Measurements from ENCODE around the gene AEN.
A peak's percentile ranks its signal among the peaks of the same experiment; 100 is the strongest.

Gene AEN

DNA sequence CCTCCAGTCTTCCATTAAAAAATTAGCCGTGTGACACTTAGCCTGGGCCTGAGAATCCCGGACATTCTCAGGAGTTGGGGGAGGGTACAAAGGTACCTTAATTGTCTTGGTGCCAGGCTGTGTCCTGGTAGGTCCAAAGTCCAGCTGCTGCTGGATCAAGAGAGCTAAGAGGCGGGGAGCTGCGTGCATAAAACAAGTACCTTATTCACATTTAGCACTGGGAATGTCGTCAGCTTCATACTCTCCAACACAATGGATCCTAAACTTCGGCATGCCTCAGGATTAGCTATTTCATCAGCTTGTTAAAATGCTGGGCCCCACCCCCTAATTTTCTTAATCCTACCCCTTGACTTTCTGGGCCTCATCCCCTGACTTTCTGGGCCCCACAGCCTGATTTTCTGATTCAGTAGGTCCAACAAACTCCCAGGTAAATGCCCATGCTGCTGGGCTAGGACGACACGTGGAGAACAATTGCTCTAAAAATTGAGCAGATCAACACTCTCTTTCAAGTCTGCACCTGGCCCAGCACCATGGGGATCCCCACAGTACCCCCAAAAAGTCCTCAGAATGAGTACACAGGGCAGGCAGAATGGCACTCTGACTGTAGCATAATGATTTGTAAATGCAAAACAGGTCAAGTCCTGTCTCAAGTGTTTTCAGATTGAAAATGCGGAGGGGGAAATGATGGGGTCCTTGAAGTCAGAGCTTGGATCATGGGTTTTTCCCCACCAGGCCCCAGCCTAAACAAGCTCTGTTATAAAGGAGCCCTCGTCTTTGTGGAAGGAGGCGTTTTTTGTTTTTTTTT is 5.6 kb upstream of the AEN start:
- no peaks in the 10 kb centered on the region for H3K36me3 ChIP-seq (ENCODE audit: control insufficient read depth, insufficient read depth, low read length)
- no peak overlapping the region for H3K4me3 ChIP-seq (ENCODE audit: low read depth, low read length)
- H3K9me3 ChIP-seq (ENCODE audit: control insufficient read depth, insufficient read depth, low read length), result no peaks in the 10 kb centered on the region
- peak overlapping the region; percentile 30 for H3K27ac ChIP-seq (ENCODE audit: low read depth, low read length)
- H3K4me1 ChIP-seq (ENCODE audit: control insufficient read depth, insufficient read depth, low read length), result peaks cover 50% of the 10 kb centered on the region
- H3K9ac ChIP-seq (ENCODE audit: low read depth, low read length), result peak overlapping the region; percentile 30; the same call in 1 of the 2 replicates
- H3K27me3 ChIP-seq (ENCODE audit: control insufficient read depth, insufficient read depth, low read length), result peaks cover 10% of the 10 kb centered on the region

GRCh38 chr15:88616240-88616639 is 4.9 kb upstream of the AEN start:
- Histone ChIP-seq H3K27ac (ENCODE audit: low read depth, low read length) (no peak overlapping the region), H3K9me3 (ENCODE audit: control insufficient read depth, insufficient read depth, low read length) (no peaks in the 10 kb centered on the region), H3K4me1 (ENCODE audit: control insufficient read depth, insufficient read depth, low read length) (peaks cover 48% of the 10 kb centered on the region), H3K4me3 (ENCODE audit: low read depth, low read length) (no peak overlapping the region), H3K9ac (ENCODE audit: low read depth, low read length) (no peak overlapping the region), H3K27me3 (ENCODE audit: control insufficient read depth, insufficient read depth, low read length) (peaks cover 10% of the 10 kb centered on the region), H3K36me3 (ENCODE audit: control insufficient read depth, insufficient read depth, low read length) (no peaks in the 10 kb centered on the region)

DNA sequence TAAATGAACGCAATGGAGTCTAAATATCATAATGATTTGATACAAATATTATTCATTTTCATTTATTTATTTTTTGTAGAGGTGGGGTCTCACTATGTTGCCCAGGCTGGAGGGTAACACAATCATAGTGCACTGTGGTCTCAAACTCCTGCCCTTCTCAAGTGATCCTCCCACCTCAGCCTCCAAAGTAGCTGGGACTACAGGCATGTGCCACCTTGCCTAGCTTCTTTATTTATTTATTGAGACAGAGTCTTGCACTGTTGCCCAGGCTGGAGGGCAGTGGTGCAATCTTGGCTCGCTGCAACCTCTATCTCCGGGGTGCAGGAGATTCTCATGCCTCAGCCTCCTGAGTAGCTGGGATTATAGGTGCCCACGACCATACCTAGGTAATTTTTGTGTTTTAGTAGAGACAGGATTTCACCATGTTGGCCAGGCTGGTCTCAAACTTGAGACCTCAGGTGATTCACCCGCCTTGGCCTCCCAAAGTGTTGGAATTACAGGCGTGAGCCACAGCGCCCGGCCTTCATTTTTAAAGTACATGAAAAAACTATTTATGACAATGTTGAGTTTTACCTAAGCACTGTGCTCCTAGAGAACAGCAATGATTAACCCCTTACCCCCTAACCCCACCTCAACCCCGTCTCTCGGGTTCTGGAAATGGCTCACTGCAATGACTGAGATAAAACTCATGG is 4.0 kb upstream of the AEN start:
- Histone ChIP-seq H3K9me3 (ENCODE audit: control insufficient read depth, insufficient read depth, low read length) (no peaks in the 10 kb centered on the region), H3K27me3 (ENCODE audit: control insufficient read depth, insufficient read depth, low read length) (peaks cover 10% of the 10 kb centered on the region), H3K27ac (ENCODE audit: low read depth, low read length) (no peak overlapping the region), H3K36me3 (ENCODE audit: control insufficient read depth, insufficient read depth, low read length) (0 out of 2 replicates have a peak, but pooled peaks cover under 1% of the 10 kb centered on the region), H3K4me3 (ENCODE audit: low read depth, low read length) (no peak overlapping the region), H3K4me1 (ENCODE audit: control insufficient read depth, insufficient read depth, low read length) (peaks cover 39% of the 10 kb centered on the region), H3K9ac (ENCODE audit: low read depth, low read length) (no peak overlapping the region)

GRCh38 chr15:88617790-88618189 is 3.4 kb upstream of the AEN start:
- Histone ChIP-seq H3K27me3 (ENCODE audit: control insufficient read depth, insufficient read depth, low read length) (peaks cover 10% of the 10 kb centered on the region), H3K27ac (ENCODE audit: low read depth, low read length) (no peak overlapping the region), H3K9ac (ENCODE audit: low read depth, low read length) (no peak overlapping the region), H3K9me3 (ENCODE audit: control insufficient read depth, insufficient read depth, low read length) (no peaks in the 10 kb centered on the region), H3K4me3 (ENCODE audit: low read depth, low read length) (no peak overlapping the region), H3K36me3 (ENCODE audit: control insufficient read depth, insufficient read depth, low read length) (0 out of 2 replicates have a peak, but pooled peaks cover 7% of the 10 kb centered on the region), H3K4me1 (ENCODE audit: control insufficient read depth, insufficient read depth, low read length) (peaks cover 36% of the 10 kb centered on the region)

DNA sequence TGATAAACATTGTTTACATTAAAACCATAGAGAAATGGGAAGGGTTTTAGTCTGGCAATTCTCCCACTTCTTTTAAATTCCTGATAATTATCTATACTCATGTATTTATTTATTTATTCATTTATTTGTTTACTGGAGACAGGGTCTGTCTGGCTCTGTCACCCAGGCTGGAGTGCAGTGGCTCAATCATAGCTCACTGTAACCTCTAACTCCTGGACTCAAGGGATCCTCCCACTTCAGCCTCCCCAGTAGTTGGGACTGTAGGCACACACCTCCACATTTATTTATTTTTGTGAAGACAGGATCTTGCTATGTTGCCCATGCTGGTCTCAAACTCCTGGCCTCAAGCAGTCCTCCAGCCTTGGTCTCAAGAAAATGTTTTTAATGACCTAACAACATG is 2.5 kb upstream of the AEN start:
- Histone ChIP-seq H3K36me3 (ENCODE audit: control insufficient read depth, insufficient read depth, low read length) (peaks cover 15% of the 10 kb centered on the region), H3K27ac (ENCODE audit: low read depth, low read length) (no peak overlapping the region), H3K9me3 (ENCODE audit: control insufficient read depth, insufficient read depth, low read length) (no peaks in the 10 kb centered on the region), H3K4me3 (ENCODE audit: low read depth, low read length) (no peak overlapping the region), H3K4me1 (ENCODE audit: control insufficient read depth, insufficient read depth, low read length) (peaks cover 39% of the 10 kb centered on the region), H3K27me3 (ENCODE audit: control insufficient read depth, insufficient read depth, low read length) (peaks cover 7% of the 10 kb centered on the region), H3K9ac (ENCODE audit: low read depth, low read length) (no peak overlapping the region)

- peak overlapping the region; percentile 17 for H3K27ac ChIP-seq (ENCODE audit: low read depth, low read length)
Measured at GRCh38 chr15:88619796-88620195, 1.3 kb upstream of the AEN start.

DNA sequence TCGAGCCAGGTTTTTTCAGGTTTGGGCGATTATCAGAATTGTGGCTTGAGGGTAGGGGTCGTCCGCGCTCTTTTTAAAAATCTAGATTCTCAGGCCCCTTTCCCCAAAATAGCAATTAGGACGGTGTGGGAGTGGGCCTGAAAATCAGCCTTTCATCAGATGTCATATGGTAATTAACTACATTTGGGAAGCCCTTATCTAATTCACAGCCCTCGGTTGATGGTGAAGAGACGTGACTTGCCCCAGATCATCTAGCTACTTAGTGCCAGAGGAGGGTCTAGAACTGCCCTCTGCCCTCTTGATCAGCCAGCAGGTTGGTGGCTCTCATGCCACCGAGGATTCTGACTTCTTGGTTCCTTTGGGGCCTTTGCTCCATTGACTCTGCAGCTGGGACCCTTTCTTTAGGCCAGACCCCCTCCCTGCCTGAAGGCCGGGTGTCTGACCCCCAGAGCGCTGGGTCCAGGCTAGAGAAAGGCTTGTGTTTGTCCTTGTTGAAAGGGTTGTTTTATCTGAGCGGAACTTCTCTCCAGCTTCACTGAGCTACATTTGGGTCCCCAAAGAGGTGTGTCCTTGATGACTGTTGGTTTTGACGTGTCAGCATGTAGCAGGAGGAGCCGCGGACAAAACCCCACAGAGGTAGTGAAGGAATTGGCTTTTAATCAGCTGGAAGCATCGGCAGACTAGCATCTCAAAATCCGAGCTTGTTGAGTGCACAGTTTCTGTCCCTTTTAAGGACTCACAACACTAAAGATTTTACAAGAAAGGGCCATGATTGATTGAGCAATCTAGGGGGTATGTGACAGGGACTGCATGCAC is 857 bp downstream of the AEN start:
- Histone ChIP-seq H3K36me3 (ENCODE audit: control insufficient read depth, insufficient read depth, low read length) (peaks cover 46% of the 10 kb centered on the region), H3K4me1 (ENCODE audit: control insufficient read depth, insufficient read depth, low read length) (peaks cover 35% of the 10 kb centered on the region), H3K27ac (ENCODE audit: low read depth, low read length) (peak overlapping the region; percentile 90), H3K9ac (ENCODE audit: low read depth, low read length) (peak overlapping the region; percentile 98), H3K27me3 (ENCODE audit: control insufficient read depth, insufficient read depth, low read length) (no peaks in the 10 kb centered on the region), H3K9me3 (ENCODE audit: control insufficient read depth, insufficient read depth, low read length) (no peaks in the 10 kb centered on the region), H3K4me3 (ENCODE audit: low read depth, low read length) (peak overlapping the region; percentile 99)

More at GRCh38 chr15:88619796-88620195, 1.3 kb upstream of the AEN start:
- no peaks in the 10 kb centered on the region for H3K27me3 ChIP-seq (ENCODE audit: control insufficient read depth, insufficient read depth, low read length)
- H3K9me3 ChIP-seq (ENCODE audit: control insufficient read depth, insufficient read depth, low read length), result no peaks in the 10 kb centered on the region
- peaks cover 25% of the 10 kb centered on the region for H3K36me3 ChIP-seq (ENCODE audit: control insufficient read depth, insufficient read depth, low read length)
- H3K4me3 ChIP-seq (ENCODE audit: low read depth, low read length), result peak overlapping the region; percentile 27; the same call in 1 of the 2 replicates
- H3K4me1 ChIP-seq (ENCODE audit: control insufficient read depth, insufficient read depth, low read length), result peaks cover 41% of the 10 kb centered on the region
- peak overlapping the region; percentile 2; the same call in 1 of the 2 replicates for H3K9ac ChIP-seq (ENCODE audit: low read depth, low read length)

DNA sequence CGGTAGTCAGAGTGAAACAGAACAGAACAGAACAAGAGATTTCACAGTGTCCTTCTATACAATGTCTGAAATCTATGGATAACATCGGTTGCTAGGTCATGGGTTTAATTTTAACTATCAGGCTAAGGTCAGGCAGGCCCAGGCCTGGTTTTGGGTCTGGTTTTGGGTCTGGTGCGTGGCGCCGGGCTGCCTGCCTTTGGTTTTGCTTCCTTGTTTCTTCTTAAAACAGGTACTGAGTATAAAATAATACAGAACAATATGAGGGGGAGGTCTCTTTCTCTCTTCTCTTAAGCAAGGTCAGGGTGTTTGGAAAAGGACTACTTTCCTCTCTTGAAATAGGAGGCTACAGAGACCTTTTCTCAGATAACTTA is 1.4 kb downstream of the AEN start:
- H3K27ac ChIP-seq (ENCODE audit: low read depth, low read length), result peak overlapping the region; percentile 38

DNA sequence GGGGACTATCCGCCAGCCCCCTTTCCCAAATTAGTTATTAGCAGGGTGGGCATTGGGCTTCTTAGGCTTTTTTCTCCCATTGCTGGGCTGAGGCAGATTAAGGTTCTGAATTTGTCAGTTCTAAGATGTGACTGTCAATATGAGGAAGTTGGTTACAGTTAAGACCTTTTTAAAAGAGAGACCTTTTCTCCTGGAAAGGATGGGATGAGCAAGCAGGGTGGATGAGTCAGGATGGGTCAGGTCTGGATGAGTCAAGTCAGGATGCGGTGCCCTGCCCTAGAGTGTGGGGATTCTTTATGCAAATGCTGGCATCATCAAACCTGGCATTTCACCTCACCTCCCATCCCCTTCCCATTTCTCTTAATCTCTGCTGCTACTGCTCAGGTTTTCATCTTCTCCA is 1.9 kb downstream of the AEN start:
- H3K27me3 ChIP-seq (ENCODE audit: control insufficient read depth, insufficient read depth, low read length), result no peaks in the 10 kb centered on the region
- H3K4me3 ChIP-seq (ENCODE audit: low read depth, low read length), result peak overlapping the region; percentile 99
- H3K9me3 ChIP-seq (ENCODE audit: control insufficient read depth, insufficient read depth, low read length), result no peaks in the 10 kb centered on the region
- peak overlapping the region; percentile 38 for H3K27ac ChIP-seq (ENCODE audit: low read depth, low read length)
- peaks cover 35% of the 10 kb centered on the region for H3K4me1 ChIP-seq (ENCODE audit: control insufficient read depth, insufficient read depth, low read length)
- peaks cover 57% of the 10 kb centered on the region for H3K36me3 ChIP-seq (ENCODE audit: control insufficient read depth, insufficient read depth, low read length)
- H3K9ac ChIP-seq (ENCODE audit: low read depth, low read length), result no peak overlapping the region

More for the DNA sequence above, 1.4 kb downstream of the AEN start:
- Histone ChIP-seq H3K9ac (ENCODE audit: low read depth, low read length) (peak overlapping the region; percentile 98), H3K9me3 (ENCODE audit: control insufficient read depth, insufficient read depth, low read length) (no peaks in the 10 kb centered on the region), H3K4me1 (ENCODE audit: control insufficient read depth, insufficient read depth, low read length) (peaks cover 35% of the 10 kb centered on the region), H3K27me3 (ENCODE audit: control insufficient read depth, insufficient read depth, low read length) (no peaks in the 10 kb centered on the region), H3K4me3 (ENCODE audit: low read depth, low read length) (peak overlapping the region; percentile 99), H3K36me3 (ENCODE audit: control insufficient read depth, insufficient read depth, low read length) (peaks cover 52% of the 10 kb centered on the region)

DNA sequence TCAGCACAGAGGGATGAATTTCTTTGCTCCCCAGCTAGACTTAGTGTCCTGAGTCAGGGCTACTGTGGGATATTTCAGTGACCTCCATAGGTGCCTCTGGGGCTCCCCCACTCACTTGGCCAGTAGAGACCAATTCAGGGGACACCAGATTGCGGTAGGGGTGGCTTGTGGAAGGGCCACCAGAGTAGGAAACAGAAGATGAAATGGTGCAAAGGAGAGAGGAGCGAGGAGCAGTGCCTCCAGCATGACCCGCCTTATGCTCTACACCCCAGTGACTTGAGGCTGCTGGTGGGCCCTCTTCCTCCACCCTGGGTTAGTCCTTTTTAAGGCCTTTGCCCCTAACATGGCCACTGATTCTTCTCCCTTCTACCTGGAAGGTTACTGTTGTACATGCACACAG is 2.5 kb downstream of the AEN start:
- H3K36me3 ChIP-seq (ENCODE audit: control insufficient read depth, insufficient read depth, low read length), result peaks cover 63% of the 10 kb centered on the region
- no peak overlapping the region for H3K27ac ChIP-seq (ENCODE audit: low read depth, low read length)
- H3K27me3 ChIP-seq (ENCODE audit: control insufficient read depth, insufficient read depth, low read length), result no peaks in the 10 kb centered on the region
- peaks cover 35% of the 10 kb centered on the region for H3K4me1 ChIP-seq (ENCODE audit: control insufficient read depth, insufficient read depth, low read length)
- H3K9ac ChIP-seq (ENCODE audit: low read depth, low read length), result no peak overlapping the region
- no peaks in the 10 kb centered on the region for H3K9me3 ChIP-seq (ENCODE audit: control insufficient read depth, insufficient read depth, low read length)
- H3K4me3 ChIP-seq (ENCODE audit: low read depth, low read length), result peak overlapping the region; percentile 99
